K562 (cell line): Measurements from ENCODE around the gene SERPINH1.

Experiments used
- JUN ChIP-seq, 2 experiments: sonication (generic) in 1 of 2; formaldehyde crosslinking in 1 of 2; IDR thresholded peaks; 2 replicates each; pipeline versions ENCODE4 v1.6.1 to v1.8.0; 2012 to 2022; ENCODE audit warnings: borderline replicate concordance in 2 of 2, mild to moderate bottlenecking in 2 of 2, improper control_type of control experiment in 1 of 2, low read depth in 1 of 2, low read length in 1 of 2, missing genetic modification reagents in 1 of 2
- MTA2 ChIP-seq: fragments of 450-650 bp; IDR thresholded peaks from 2 replicates; pipeline ENCODE4 v1.6.1; 2016; ENCODE audit warnings: low read depth
- RFX1 ChIP-seq: fragments of 450-650 bp; IDR thresholded peaks from 2 replicates; pipeline ENCODE4 v1.6.1; 2016; ENCODE audit warnings: mild to moderate bottlenecking, moderate library complexity
- ZC3H4 ChIP-seq: sonication (generic); formaldehyde crosslinking; IDR thresholded peaks from 2 replicates; pipeline ENCODE4 v1.9.0; 2021; ENCODE audit warnings: missing genetic modification reagents, borderline replicate concordance

GRCh38 chr11:75567971-75568370 is 5.9 kb downstream of the SERPINH1 start:
- TF ChIP-seq JUN (IDR thresholded peaks at IDR 0.05; ENCODE audit: borderline replicate concordance, low read depth, low read length): no peak
- no peak for TF ChIP-seq JUN (CRISPR knock-in tag; IDR thresholded peaks at IDR 0.05; ENCODE audit: borderline replicate concordance)
- TF ChIP-seq MTA2: no peak
- TF ChIP-seq ZC3H4: no peak
- TF ChIP-seq RFX1: no peak
